Loucy (cell line): ENCODE data around the gene DNAAF8.

Experiments
- CTCF ChIP-seq: fragments of 200-600 bp; sonication (generic); conservative IDR thresholded peaks from 2 replicates; pipeline ENCODE4 v1.5.1; 2014; ENCODE audit warnings: mild to moderate bottlenecking, antibody characterized with exemption, low read length
- EZH2phosphoT487 ChIP-seq: fragments of 200-600 bp; IDR thresholded peaks from 2 replicates; pipeline ENCODE4 v1.6.1; 2018; ENCODE audit warnings: antibody characterized with exemption, mild to moderate bottlenecking, moderate library complexity, borderline replicate concordance

GRCh38 chr16:4788489-4788889, 54.2 kb downstream of the DNAAF8 start:
- TF ChIP-seq CTCF (no peak), EZH2phosphoT487 (no peak)
